Panc1 (cell line): ENCODE data around the gene TFAM.
"Not testable (repeated sequence)": the region's sequence is repeated elsewhere in the genome, so short reads cannot be mapped to it uniquely, and the experiment has no call there.

ENCODE experiments used
- CTCF ChIP-seq: fragments of 450-650 bp; IDR thresholded peaks from 2 replicates; pipeline ENCODE4 v1.5.1; 2017; ENCODE audit warnings: mild to moderate bottlenecking
- POLR2AphosphoS5 ChIP-seq: IDR thresholded peaks from 2 replicates; pipeline ENCODE4 v1.6.1; 2012; ENCODE audit warnings: mild to moderate bottlenecking, low read depth, low read length, moderate library complexity
- SIN3A ChIP-seq: IDR thresholded peaks from 2 replicates; pipeline ENCODE4 v1.6.1; 2012; ENCODE audit warnings: low read depth, mild to moderate bottlenecking, low read length, moderate library complexity, borderline replicate concordance; ENCODE audit not compliant: insufficient read depth

GRCh38 chr10:58428436-58428835 is 43.2 kb downstream of the TFAM start:
- not testable (repeated sequence) for TF ChIP-seq POLR2AphosphoS5, SIN3A, CTCF
